DOHH2 (cell line): ENCODE results near the gene SEPTIN10.
"Not testable (repeated sequence)": the region's sequence is repeated elsewhere in the genome, so short reads cannot be mapped to it uniquely, and the experiment has no call there.

ENCODE experiments used
- H3F3A ChIP-seq: fragments of 200-600 bp; sonication (generic), shearing (Covaris generic); 2 replicates; pipeline ENCODE4 v1.6.0; 2016; ENCODE audit warnings: antibody characterized with exemption, mild to moderate bottlenecking; ENCODE audit not compliant: control insufficient read depth, insufficient read depth
- H3K27ac ChIP-seq: fragments of 200-600 bp; sonication (generic); 2 replicates; pipeline ENCODE4 v1.5.1; 2014; ENCODE audit warnings: low read depth, mild to moderate bottlenecking, low read length, moderate library complexity
- H3K27me3 ChIP-seq: fragments of 200-600 bp; sonication (generic); 2 replicates; pipeline ENCODE4 v1.6.1; 2014; ENCODE audit warnings: mild to moderate bottlenecking, low read length, mixed read lengths; ENCODE audit not compliant: control insufficient read depth
- H3K36me3 ChIP-seq: fragments of 200-600 bp; sonication (generic); 2 replicates; pipeline ENCODE4 v1.6.1; 2014; ENCODE audit warnings: mild to moderate bottlenecking, low read length, moderate library complexity, mixed read lengths; ENCODE audit not compliant: control insufficient read depth
- H3K4me1 ChIP-seq: fragments of 200-600 bp; sonication (generic); 2 replicates; pipeline ENCODE4 v1.6.1; 2014; ENCODE audit warnings: mild to moderate bottlenecking, low read length, mixed read lengths; ENCODE audit not compliant: control insufficient read depth
- H3K4me2 ChIP-seq: fragments of 200-600 bp; sonication (generic); 2 replicates; pipeline ENCODE4 v1.6.0; 2014; ENCODE audit warnings: mild to moderate bottlenecking, low read length, moderate library complexity
- H3K4me3 ChIP-seq: fragments of 200-600 bp; sonication (generic); 2 replicates; pipeline ENCODE4 v1.5.1; 2014; ENCODE audit warnings: mild to moderate bottlenecking, low read length, mixed read lengths
- H3K79me2 ChIP-seq: fragments of 200-600 bp; sonication (generic); 2 replicates; pipeline ENCODE4 v1.6.1; 2014; ENCODE audit warnings: mild to moderate bottlenecking, low read length, mixed read lengths; ENCODE audit not compliant: control insufficient read depth
- H3K9me2 ChIP-seq: fragments of 200-600 bp; sonication (generic); replicated peaks from 2 replicates; pipeline ENCODE4 v1.6.1; 2014; ENCODE audit warnings: mild to moderate bottlenecking, low read length, mixed read lengths; ENCODE audit not compliant: control insufficient read depth
- H3K9me3 ChIP-seq: fragments of 200-600 bp; sonication (generic); 2 replicates; pipeline ENCODE4 v1.6.1; 2014; ENCODE audit warnings: antibody characterized with exemption, low read length, mixed read lengths; ENCODE audit not compliant: control insufficient read depth, insufficient read depth
- H4K20me1 ChIP-seq: fragments of 200-600 bp; sonication (generic); 2 replicates; pipeline ENCODE4 v1.6.0; 2014; ENCODE audit warnings: low read depth, mild to moderate bottlenecking, antibody characterized with exemption, low read length, moderate library complexity; ENCODE audit not compliant: control insufficient read depth, insufficient read depth
- EZH2phosphoT487 ChIP-seq: fragments of 200-600 bp; sonication (generic); IDR thresholded peaks from 2 replicates; pipeline ENCODE4 v1.6.1; 2017; ENCODE audit warnings: borderline replicate concordance, mild to moderate bottlenecking, antibody characterized with exemption, low read length, moderate library complexity, mixed read lengths
- TF ChIP-seq, protein P1 (sequence below): fragments of 200-600 bp; sonication (generic); IDR thresholded peaks from one replicate; pipeline ENCODE4 v1.5.1; 2014; ENCODE audit warnings: antibody characterized with exemption, mild to moderate bottlenecking, low read depth, low read length; ENCODE audit not compliant: poor library complexity, severe bottlenecking

Gene SEPTIN10

DNA sequence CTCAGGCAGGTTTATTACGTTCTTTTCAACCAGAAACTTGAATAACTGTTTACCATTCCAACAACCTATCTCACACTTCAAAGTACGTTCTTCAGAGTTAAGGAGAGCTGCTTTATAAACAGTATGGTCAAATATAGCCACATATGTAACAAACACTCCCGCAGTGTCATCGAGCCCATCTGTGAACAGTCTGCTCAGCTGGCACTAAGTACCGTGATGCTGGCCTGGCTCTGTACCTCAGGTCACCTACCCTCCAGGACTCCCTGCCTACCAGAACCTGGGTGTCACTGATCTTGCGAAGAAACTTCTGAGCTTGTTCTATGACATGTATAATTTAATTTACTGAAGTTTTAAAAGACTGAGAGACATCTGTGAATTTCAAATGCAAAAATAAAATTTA, 71.4 kb downstream of the SEPTIN10 start:
- Histone ChIP-seq H3F3A (no peaks in the 10 kb centered on the region), H3K4me3 (no peak overlapping the region), H3K36me3 (no peaks in the 10 kb centered on the region), H3K79me2 (no peaks in the 10 kb centered on the region), H4K20me1 (no peaks in the 10 kb centered on the region), H3K4me1 (no peaks in the 10 kb centered on the region), H3K27me3 (no peaks in the 10 kb centered on the region), H3K4me2 (no peak overlapping the region), H3K9me2 (no peaks in the 10 kb centered on the region), H3K27ac (no peak overlapping the region), H3K9me3 (no peaks in the 10 kb centered on the region)
- TF ChIP-seq, protein P1, sequence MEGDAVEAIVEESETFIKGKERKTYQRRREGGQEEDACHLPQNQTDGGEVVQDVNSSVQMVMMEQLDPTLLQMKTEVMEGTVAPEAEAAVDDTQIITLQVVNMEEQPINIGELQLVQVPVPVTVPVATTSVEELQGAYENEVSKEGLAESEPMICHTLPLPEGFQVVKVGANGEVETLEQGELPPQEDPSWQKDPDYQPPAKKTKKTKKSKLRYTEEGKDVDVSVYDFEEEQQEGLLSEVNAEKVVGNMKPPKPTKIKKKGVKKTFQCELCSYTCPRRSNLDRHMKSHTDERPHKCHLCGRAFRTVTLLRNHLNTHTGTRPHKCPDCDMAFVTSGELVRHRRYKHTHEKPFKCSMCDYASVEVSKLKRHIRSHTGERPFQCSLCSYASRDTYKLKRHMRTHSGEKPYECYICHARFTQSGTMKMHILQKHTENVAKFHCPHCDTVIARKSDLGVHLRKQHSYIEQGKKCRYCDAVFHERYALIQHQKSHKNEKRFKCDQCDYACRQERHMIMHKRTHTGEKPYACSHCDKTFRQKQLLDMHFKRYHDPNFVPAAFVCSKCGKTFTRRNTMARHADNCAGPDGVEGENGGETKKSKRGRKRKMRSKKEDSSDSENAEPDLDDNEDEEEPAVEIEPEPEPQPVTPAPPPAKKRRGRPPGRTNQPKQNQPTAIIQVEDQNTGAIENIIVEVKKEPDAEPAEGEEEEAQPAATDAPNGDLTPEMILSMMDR = no peak
- TF ChIP-seq EZH2phosphoT487 = no peak

DNA sequence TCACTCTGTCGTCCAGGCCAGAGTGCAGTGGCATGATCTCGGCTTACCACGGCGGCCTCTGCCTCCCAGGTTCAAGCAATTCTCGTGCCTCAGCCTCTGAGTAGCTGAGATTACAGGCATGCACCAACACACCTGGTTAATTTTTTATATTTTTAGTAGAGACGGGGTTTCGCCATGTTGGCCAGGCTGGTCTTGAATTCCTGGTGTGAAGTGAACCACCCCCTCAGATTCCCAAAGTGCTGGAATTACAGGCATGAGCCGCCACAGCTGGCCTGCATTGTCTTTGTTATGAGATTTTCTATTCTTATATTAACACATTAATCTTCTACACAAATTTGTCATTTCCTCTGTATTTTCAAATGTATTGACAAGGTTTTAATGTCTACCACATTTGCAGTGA, 75.2 kb downstream of the SEPTIN10 start:
- no peaks in the 10 kb centered on the region for H3K36me3 ChIP-seq
- H3K4me2 ChIP-seq = no peak overlapping the region
- TF ChIP-seq EZH2phosphoT487 = no peak
- TF ChIP-seq, protein P1 = no peak
- no peaks in the 10 kb centered on the region for H3K9me3 ChIP-seq
- H3K4me1 ChIP-seq = no peaks in the 10 kb centered on the region
- H3F3A ChIP-seq = no peaks in the 10 kb centered on the region
- no peak overlapping the region for H3K4me3 ChIP-seq
- no peaks in the 10 kb centered on the region for H4K20me1 ChIP-seq
- no peaks in the 10 kb centered on the region for H3K79me2 ChIP-seq
- H3K27me3 ChIP-seq = no peaks in the 10 kb centered on the region
- no peaks in the 10 kb centered on the region for H3K9me2 ChIP-seq
- no peak overlapping the region for H3K27ac ChIP-seq

DNA sequence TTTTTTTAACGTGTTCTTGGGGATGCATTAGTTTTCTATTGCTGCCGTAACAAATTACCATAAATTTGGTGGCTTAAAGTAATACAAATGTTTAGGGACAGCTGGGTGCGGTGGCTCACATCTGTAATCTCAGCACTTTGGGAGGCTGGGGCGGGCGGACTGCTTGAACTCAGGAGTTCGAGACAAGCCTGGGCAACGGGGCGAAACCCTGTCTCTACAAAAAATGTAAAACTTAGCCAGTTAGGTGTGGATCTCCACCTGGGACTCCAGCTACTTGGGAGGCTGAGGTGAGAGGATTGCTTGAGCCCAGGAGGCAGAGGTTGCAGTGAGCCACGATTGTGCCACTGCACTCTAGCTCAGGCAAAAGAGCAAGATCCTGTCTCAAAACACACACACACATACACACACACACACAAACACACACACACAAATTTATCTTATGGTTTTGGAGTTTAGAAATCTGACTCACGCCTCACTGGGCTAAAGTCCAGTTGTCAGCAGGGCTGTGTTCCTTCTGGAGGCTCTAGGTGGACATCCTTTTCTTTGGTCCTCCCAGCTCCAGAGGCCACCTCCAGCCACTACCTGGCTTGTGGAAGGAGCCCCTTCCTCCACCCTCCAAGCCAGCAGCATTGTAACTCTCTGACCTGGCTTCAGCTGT, 76.1 kb downstream of the SEPTIN10 start:
- Histone ChIP-seq H3K4me2 (no peak overlapping the region), H3F3A (no peaks in the 10 kb centered on the region), H3K9me2 (no peaks in the 10 kb centered on the region), H3K27ac (no peak overlapping the region), H3K4me3 (no peak overlapping the region), H3K27me3 (no peaks in the 10 kb centered on the region), H3K9me3 (no peaks in the 10 kb centered on the region), H3K79me2 (no peaks in the 10 kb centered on the region), H4K20me1 (no peaks in the 10 kb centered on the region), H3K36me3 (no peaks in the 10 kb centered on the region), H3K4me1 (no peaks in the 10 kb centered on the region)
- TF ChIP-seq, protein P1 = no peak
- TF ChIP-seq EZH2phosphoT487 = no peak

DNA sequence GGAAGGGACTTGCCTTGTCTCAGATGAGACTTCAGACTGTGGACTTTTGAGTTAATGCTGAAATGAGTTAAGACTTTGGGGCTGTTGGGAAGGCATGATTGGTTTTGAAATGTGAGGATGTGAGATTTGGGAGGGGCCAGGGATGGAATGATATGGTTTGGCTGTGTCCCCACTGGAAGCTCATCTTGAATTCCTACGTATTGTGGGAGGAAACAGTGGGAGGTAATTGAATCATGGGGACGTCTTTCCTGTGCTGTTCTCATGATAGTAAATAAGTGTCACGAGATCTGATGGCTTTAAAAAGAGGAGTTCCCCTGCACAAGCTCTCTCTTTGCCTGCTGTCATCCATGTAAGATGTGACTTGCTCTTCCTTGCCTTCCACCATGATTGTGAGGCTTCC, 77.2 kb downstream of the SEPTIN10 start:
- H3K4me2 ChIP-seq, H3K9me2 ChIP-seq, H3K27ac ChIP-seq: not testable (repeated sequence)

More for the DNA sequence above, 77.2 kb downstream of the SEPTIN10 start:
- H3K27me3 ChIP-seq, H3F3A ChIP-seq, H3K36me3 ChIP-seq, H4K20me1 ChIP-seq, H3K4me1 ChIP-seq, H3K79me2 ChIP-seq, H3K9me3 ChIP-seq, H3K4me3 ChIP-seq: not testable (repeated sequence)
